Sigmoid colon (tissue), 4 donors: ENCODE data around the gene ZNF383.

Experiments
- POLR2A ChIP-seq, 2 donors: fragments of 450-650 bp; IDR thresholded peaks; one replicate each; pipeline ENCODE4 v1.6.1; 2016; ENCODE audit warnings: antibody characterized with exemption in 2 of 2, mild to moderate bottlenecking in 2 of 2, moderate library complexity in 2 of 2
- POLR2AphosphoS5 ChIP-seq, 4 donors: sonication (generic); formaldehyde crosslinking; IDR thresholded peaks; one replicate each; pipeline ENCODE4 v1.6.1; 2017; ENCODE audit warnings: antibody characterized with exemption in 4 of 4
- TF ChIP-seq, protein P1 (sequence below), 4 experiments: fragments of 450-650 bp in 3 of 4; fragments of 200-600 bp in 1 of 4; IDR thresholded peaks; one replicate each; pipeline ENCODE4 v1.5.1; 2016 to 2019; ENCODE audit warnings: antibody characterized with exemption in 4 of 4, mild to moderate bottlenecking in 3 of 4, moderate library complexity in 2 of 4

DNA sequence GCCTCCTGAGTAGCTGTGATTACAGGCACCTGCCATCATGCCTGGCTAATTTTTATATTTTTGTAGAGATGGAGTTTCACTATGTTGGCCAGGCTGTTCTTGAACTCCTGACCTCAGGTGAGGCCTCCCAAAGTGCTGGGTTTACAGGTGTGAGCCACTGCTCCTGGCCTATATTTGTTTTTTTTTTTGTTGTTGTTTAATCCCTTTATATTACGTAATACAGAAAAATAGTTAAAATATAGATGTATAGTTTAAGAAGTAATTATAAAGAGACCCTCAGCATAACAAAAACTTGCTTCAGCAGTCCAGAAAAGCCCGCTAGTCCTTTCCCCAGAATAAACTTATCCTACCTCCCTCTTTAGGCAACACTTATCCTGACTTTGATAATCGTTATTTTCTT, 2.4 kb downstream of the ZNF383 start:
- TF ChIP-seq POLR2A (IDR thresholded peaks at IDR 0.05): no peak
- TF ChIP-seq POLR2AphosphoS5 (IDR thresholded peaks at IDR 0.05): no peak
- TF ChIP-seq, protein P1, sequence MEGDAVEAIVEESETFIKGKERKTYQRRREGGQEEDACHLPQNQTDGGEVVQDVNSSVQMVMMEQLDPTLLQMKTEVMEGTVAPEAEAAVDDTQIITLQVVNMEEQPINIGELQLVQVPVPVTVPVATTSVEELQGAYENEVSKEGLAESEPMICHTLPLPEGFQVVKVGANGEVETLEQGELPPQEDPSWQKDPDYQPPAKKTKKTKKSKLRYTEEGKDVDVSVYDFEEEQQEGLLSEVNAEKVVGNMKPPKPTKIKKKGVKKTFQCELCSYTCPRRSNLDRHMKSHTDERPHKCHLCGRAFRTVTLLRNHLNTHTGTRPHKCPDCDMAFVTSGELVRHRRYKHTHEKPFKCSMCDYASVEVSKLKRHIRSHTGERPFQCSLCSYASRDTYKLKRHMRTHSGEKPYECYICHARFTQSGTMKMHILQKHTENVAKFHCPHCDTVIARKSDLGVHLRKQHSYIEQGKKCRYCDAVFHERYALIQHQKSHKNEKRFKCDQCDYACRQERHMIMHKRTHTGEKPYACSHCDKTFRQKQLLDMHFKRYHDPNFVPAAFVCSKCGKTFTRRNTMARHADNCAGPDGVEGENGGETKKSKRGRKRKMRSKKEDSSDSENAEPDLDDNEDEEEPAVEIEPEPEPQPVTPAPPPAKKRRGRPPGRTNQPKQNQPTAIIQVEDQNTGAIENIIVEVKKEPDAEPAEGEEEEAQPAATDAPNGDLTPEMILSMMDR (IDR thresholded peaks at IDR 0.05): no peak
